ENCODE measurements around the gene WDFY2.

Gene WDFY2

GRCh38 chr13:51595416-51595815 is 11.2 kb downstream of the WDFY2 start:
- ChIA-PET CTCF (no interaction called here), POLR2A (no interaction called here)
- no peak for TF ChIP-seq PKNOX1 (IDR thresholded peaks at IDR 0.05)
- TF ChIP-seq BHLHE40 (IDR thresholded peaks at IDR 0.05; ENCODE audit: borderline replicate concordance), result no peak
- TF ChIP-seq NFRKB (IDR thresholded peaks at IDR 0.05), result no peak
- no peak for TF ChIP-seq SP1 (IDR thresholded peaks at IDR 0.05)
- TF ChIP-seq TARDBP (IDR thresholded peaks at IDR 0.05), result no peak
- no peak for TF ChIP-seq FOXK2 (IDR thresholded peaks at IDR 0.05)
- no peak for TF ChIP-seq SUZ12 (IDR thresholded peaks at IDR 0.05)
- TF ChIP-seq CTBP1 (IDR thresholded peaks at IDR 0.05; ENCODE audit: borderline replicate concordance), result no peak
- no peak for TF ChIP-seq LEF1 (IDR thresholded peaks at IDR 0.05; ENCODE audit: borderline replicate concordance)
- TF ChIP-seq FOXM1 (IDR thresholded peaks at IDR 0.05; ENCODE audit: borderline replicate concordance), result no peak
- no peak for TF ChIP-seq L3MBTL2 (conservative IDR thresholded peaks at IDR 0.05)
- no peak for TF ChIP-seq ELF4 (IDR thresholded peaks at IDR 0.05)
- TF ChIP-seq FOXA1 (IDR thresholded peaks at IDR 0.05), result no peak
- DNase-seq (ENCODE audit: extremely low spot score), result no peak

GRCh38 chr13:51596541-51596940 is 12.3 kb downstream of the WDFY2 start:
- no peak for TF ChIP-seq FOXA1 (IDR thresholded peaks at IDR 0.05)
- no peak for TF ChIP-seq ARNT (IDR thresholded peaks at IDR 0.05)
- no peak for TF ChIP-seq HDGF (IDR thresholded peaks at IDR 0.05; ENCODE audit: borderline replicate concordance)
- TF ChIP-seq BHLHE40 (IDR thresholded peaks at IDR 0.05; ENCODE audit: borderline replicate concordance), result no peak
- TF ChIP-seq SUZ12 (IDR thresholded peaks at IDR 0.05), result no peak
- TF ChIP-seq LEF1 (IDR thresholded peaks at IDR 0.05; ENCODE audit: borderline replicate concordance), result no peak
- TF ChIP-seq ELF4 (IDR thresholded peaks at IDR 0.05), result no peak
- TF ChIP-seq L3MBTL2 (conservative IDR thresholded peaks at IDR 0.05), result no peak
- no peak for TF ChIP-seq SP1 (IDR thresholded peaks at IDR 0.05)
- CTCF ChIA-PET, result no interaction called here
- no peak for DNase-seq (ENCODE audit: extremely low spot score)
- POLR2A ChIA-PET, result no interaction called here

GRCh38 chr13:51599444-51600176 is 15.3 kb downstream of the WDFY2 start:
- TF ChIP-seq PKNOX1 (IDR thresholded peaks at IDR 0.05) (no peak), ARNT (IDR thresholded peaks at IDR 0.05) (no peak), ELF4 (IDR thresholded peaks at IDR 0.05) (no peak)
- ChIA-PET CTCF (interaction anchor here (0.6 kb wide), 1 partner anchor 368 kb away, joined by 5 read pairs; no protein-coding TSS in a partner anchor), POLR2A (no interaction called here)
- DNase-seq (ENCODE audit: extremely low spot score), result no peak

- ChIA-PET CTCF (no interaction called here), POLR2A (no interaction called here)
- TF ChIP-seq ZNF384 (IDR thresholded peaks at IDR 0.05) (no peak), NFRKB (IDR thresholded peaks at IDR 0.05) (no peak), ELF4 (IDR thresholded peaks at IDR 0.05) (no peak), CTBP1 (IDR thresholded peaks at IDR 0.05; ENCODE audit: borderline replicate concordance) (no peak), FOXA1 (IDR thresholded peaks at IDR 0.05) (no peak), FOXM1 (IDR thresholded peaks at IDR 0.05; ENCODE audit: borderline replicate concordance) (no peak), TARDBP (IDR thresholded peaks at IDR 0.05) (no peak), BHLHE40 (IDR thresholded peaks at IDR 0.05; ENCODE audit: borderline replicate concordance) (no peak), PKNOX1 (IDR thresholded peaks at IDR 0.05) (no peak), LEF1 (IDR thresholded peaks at IDR 0.05; ENCODE audit: borderline replicate concordance) (no peak), SP1 (IDR thresholded peaks at IDR 0.05) (no peak), ARNT (IDR thresholded peaks at IDR 0.05) (no peak), HDGF (IDR thresholded peaks at IDR 0.05; ENCODE audit: borderline replicate concordance) (no peak), FOXK2 (IDR thresholded peaks at IDR 0.05) (no peak), SUZ12 (IDR thresholded peaks at IDR 0.05) (no peak)
- no peak for DNase-seq (ENCODE audit: extremely low spot score)
Measured at GRCh38 chr13:51600703-51601102, 16.4 kb downstream of the WDFY2 start.

GRCh38 chr13:51601601-51602565 is 17.6 kb downstream of the WDFY2 start:
- POLR2A ChIA-PET, result no interaction called here
- CTCF ChIA-PET, result interaction anchor here (0.6 kb wide), 1 partner anchor 377 kb away, joined by 3 read pairs; no protein-coding TSS in a partner anchor
- no peak for TF ChIP-seq CTBP1 (IDR thresholded peaks at IDR 0.05; ENCODE audit: borderline replicate concordance)
- no peak for TF ChIP-seq ELF4 (IDR thresholded peaks at IDR 0.05)
- TF ChIP-seq FOXA1 (IDR thresholded peaks at IDR 0.05), result no peak
- no peak for TF ChIP-seq TARDBP (IDR thresholded peaks at IDR 0.05)
- no peak for TF ChIP-seq FOXM1 (IDR thresholded peaks at IDR 0.05; ENCODE audit: borderline replicate concordance)
- TF ChIP-seq ARNT (IDR thresholded peaks at IDR 0.05), result no peak
- TF ChIP-seq ZNF384 (IDR thresholded peaks at IDR 0.05), result no peak
- no peak for TF ChIP-seq LEF1 (IDR thresholded peaks at IDR 0.05; ENCODE audit: borderline replicate concordance)
- TF ChIP-seq BHLHE40 (IDR thresholded peaks at IDR 0.05; ENCODE audit: borderline replicate concordance), result no peak
- no peak for TF ChIP-seq SP1 (IDR thresholded peaks at IDR 0.05)
- TF ChIP-seq SUZ12 (IDR thresholded peaks at IDR 0.05), result no peak
- no peak for TF ChIP-seq PKNOX1 (IDR thresholded peaks at IDR 0.05)
- no peak for TF ChIP-seq HDGF (IDR thresholded peaks at IDR 0.05; ENCODE audit: borderline replicate concordance)
- no peak for TF ChIP-seq NFRKB (IDR thresholded peaks at IDR 0.05)
- no peak for TF ChIP-seq L3MBTL2 (conservative IDR thresholded peaks at IDR 0.05)
- TF ChIP-seq FOXK2 (IDR thresholded peaks at IDR 0.05), result no peak

More at GRCh38 chr13:51601601-51602565, 17.6 kb downstream of the WDFY2 start:
- DNase-seq (ENCODE audit: extremely low spot score), result no peak
